C4-2B (cell line): ENCODE data around the gene THOC6.

Source experiments
- ZFX ChIP-seq: fragments of 450-650 bp; IDR thresholded peaks from 2 replicates; pipeline ENCODE4 v1.6.1; 2017
- TF ChIP-seq, protein P1 (sequence below): fragments of 450-650 bp; conservative IDR thresholded peaks from 2 replicates; pipeline ENCODE4 v1.5.1; 2017; ENCODE audit warnings: mild to moderate bottlenecking

DNA sequence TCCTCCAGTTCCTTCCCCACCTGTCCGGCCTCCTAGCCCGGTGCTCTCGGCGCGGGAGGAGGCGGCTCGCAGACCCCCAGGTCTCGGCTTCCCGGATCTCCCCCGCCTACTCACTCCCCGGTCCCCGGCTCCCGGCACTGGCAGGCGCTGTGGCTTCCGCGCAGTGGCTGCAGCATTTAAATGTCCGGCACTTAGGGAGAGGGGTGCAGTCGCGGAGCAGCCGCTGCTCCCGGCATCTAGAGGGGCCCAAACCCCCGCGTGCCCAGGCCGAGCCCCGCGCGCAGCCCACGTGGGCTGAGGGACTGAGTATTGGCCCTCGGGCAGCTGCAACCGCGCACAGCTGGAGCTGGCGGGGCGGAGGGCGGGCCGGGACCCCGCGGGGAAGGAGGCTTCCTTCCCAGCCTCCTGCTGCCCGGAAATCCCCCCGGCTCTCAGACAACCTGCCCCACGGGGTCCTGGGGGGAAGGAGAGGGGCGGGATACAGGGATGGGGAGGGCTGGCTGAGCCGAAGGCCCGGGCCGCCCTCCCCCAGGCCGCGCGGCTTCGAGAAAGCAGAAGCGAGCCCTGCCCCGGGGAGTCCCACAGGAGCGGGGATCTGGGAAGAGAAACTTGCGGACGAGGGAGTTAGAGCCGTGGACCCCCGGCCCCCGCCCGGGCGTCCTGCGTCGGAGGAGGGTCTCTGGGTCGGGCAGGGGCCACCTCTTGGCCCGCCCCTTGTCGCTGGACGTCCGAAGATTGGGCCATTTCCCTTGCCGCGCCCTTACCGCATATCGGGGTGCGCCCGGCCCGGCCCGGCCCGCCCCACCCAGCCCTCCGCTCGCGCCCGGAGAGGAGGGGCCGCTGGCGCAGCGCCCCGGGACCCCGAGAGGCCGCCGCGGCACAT, 22.2 kb downstream of the THOC6 start, which contains the start of gene MMP25:
- TF ChIP-seq, protein P1, sequence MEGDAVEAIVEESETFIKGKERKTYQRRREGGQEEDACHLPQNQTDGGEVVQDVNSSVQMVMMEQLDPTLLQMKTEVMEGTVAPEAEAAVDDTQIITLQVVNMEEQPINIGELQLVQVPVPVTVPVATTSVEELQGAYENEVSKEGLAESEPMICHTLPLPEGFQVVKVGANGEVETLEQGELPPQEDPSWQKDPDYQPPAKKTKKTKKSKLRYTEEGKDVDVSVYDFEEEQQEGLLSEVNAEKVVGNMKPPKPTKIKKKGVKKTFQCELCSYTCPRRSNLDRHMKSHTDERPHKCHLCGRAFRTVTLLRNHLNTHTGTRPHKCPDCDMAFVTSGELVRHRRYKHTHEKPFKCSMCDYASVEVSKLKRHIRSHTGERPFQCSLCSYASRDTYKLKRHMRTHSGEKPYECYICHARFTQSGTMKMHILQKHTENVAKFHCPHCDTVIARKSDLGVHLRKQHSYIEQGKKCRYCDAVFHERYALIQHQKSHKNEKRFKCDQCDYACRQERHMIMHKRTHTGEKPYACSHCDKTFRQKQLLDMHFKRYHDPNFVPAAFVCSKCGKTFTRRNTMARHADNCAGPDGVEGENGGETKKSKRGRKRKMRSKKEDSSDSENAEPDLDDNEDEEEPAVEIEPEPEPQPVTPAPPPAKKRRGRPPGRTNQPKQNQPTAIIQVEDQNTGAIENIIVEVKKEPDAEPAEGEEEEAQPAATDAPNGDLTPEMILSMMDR: no peak
- TF ChIP-seq ZFX: no peak
